H1 (cell line): Measurements from ENCODE around the gene CWC15. TPM values are rescaled to one million over a fixed set of nuclear protein-coding genes. Genes with fewer than 3 reads are reported as not detected.

Source experiments
- CHD7 ChIP-seq: fragments of 300-600 bp; sonication (generic); IDR thresholded peaks from 2 replicates; pipeline ENCODE4 v1.7.1; 2012; ENCODE audit warnings: low read length, moderate library complexity, mild to moderate bottlenecking, inconsistent platforms; ENCODE audit not compliant: insufficient replicate concordance
- EP300 ChIP-seq, 2 experiments: IDR thresholded peaks; 1 replicate in 1 of 2; 2 replicates in 1 of 2; pipeline ENCODE4 v1.6.1; 2011 to 2012; ENCODE audit warnings: low read depth in 2 of 2, low read length in 2 of 2, mild to moderate bottlenecking in 2 of 2, borderline replicate concordance in 1 of 2, inconsistent platforms in 1 of 2, moderate library complexity in 1 of 2
- FOSL1 ChIP-seq: IDR thresholded peaks from 2 replicates; pipeline ENCODE4 v1.6.1; 2011; ENCODE audit warnings: mild to moderate bottlenecking, low read depth, low read length, moderate library complexity; ENCODE audit not compliant: insufficient read depth
- GTF2F1 ChIP-seq: IDR thresholded peaks from 2 replicates; pipeline ENCODE4 v1.6.1; 2012; ENCODE audit warnings: low read depth, low read length, improper control_type of control experiment, borderline replicate concordance
- HDAC6 ChIP-seq: IDR thresholded peaks from one replicate; pipeline ENCODE4 v1.7.1; 2012; ENCODE audit warnings: low read depth, mild to moderate bottlenecking, inconsistent platforms, low read length, moderate library complexity
- JUN ChIP-seq: IDR thresholded peaks from 2 replicates; pipeline ENCODE4 v1.6.1; 2011; ENCODE audit warnings: low read depth, mild to moderate bottlenecking, improper control_type of control experiment, low read length
- JUND ChIP-seq: IDR thresholded peaks from 2 replicates; pipeline ENCODE4 v1.6.1; 2011; ENCODE audit warnings: mild to moderate bottlenecking, improper control_type of control experiment, low read length
- MAFK ChIP-seq: IDR thresholded peaks from 2 replicates; pipeline ENCODE4 v1.6.1; 2012; ENCODE audit warnings: low read depth, mild to moderate bottlenecking, improper control_type of control experiment, low read length
- RXRA ChIP-seq: IDR thresholded peaks from 2 replicates; pipeline ENCODE4 v1.6.1; 2011; ENCODE audit warnings: low read depth, mild to moderate bottlenecking, low read length, moderate library complexity; ENCODE audit not compliant: insufficient read depth
- SIN3A ChIP-seq, 2 experiments: IDR thresholded peaks in 1 of 2; conservative IDR thresholded peaks in 1 of 2; 2 replicates each; pipeline ENCODE4 v1.6.1; 2011 to 2012; ENCODE audit warnings: low read length in 2 of 2, improper control_type of control experiment in 1 of 2, low read depth in 1 of 2, mild to moderate bottlenecking in 1 of 2
- polyA plus RNA-seq, 7 experiments: library from polyadenylated mRNA; depleted of rRNA in 3 of 7; stranded (reverse) in 5 of 7; unstranded in 2 of 7; fragments of >200 nt in 5 of 7; fragments of 200-250 nt in 2 of 7; gene quantifications; 1 replicate in 5 of 7; 2 replicates in 1 of 7; 4 replicates in 1 of 7; pipeline versions ENCODE4 v1.2.1 to v1.2.3, GENCODE V29; 2011 to 2013; ENCODE audit warnings: missing spikeins in 2 of 7, mixed read lengths in 2 of 7
- total RNA-seq: library from RNA; stranded (reverse); fragmentation: NEBNext Ultra II Directional; extraction: Animal tissue kit (Norgen Biotek cat#: 25700); gene quantifications from 2 replicates; pipeline ENCODE4 v1.2.1, GENCODE V29; 2021
- TF ChIP-seq, protein P1 (sequence below): IDR thresholded peaks from 2 replicates; pipeline ENCODE4 v1.6.1; 2011; ENCODE audit warnings: low read depth, mild to moderate bottlenecking, low read length; ENCODE audit not compliant: insufficient read depth

The CWC15 gene
- total and polyA plus RNA-seq, 2 of the 8 experiments (the other 6 are each of a cell fraction or from before 2014, with no cell fraction given) = 15.7 to 59.4 TPM

- TF ChIP-seq CHD7 = no peak
- TF ChIP-seq, protein P1, sequence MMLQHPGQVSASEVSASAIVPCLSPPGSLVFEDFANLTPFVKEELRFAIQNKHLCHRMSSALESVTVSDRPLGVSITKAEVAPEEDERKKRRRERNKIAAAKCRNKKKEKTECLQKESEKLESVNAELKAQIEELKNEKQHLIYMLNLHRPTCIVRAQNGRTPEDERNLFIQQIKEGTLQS = no peak
- TF ChIP-seq GTF2F1 = no peak
- TF ChIP-seq EP300 (IDR thresholded peaks at IDR 0.05; ENCODE audit: borderline replicate concordance in 1 of 2, low read depth in 2 of 2, low read length in 2 of 2) = no peak
- TF ChIP-seq JUN = no peak
- no peak for TF ChIP-seq JUND
- TF ChIP-seq RXRA = no peak
- TF ChIP-seq MAFK = no peak
- no peak for TF ChIP-seq HDAC6
- no peak for TF ChIP-seq FOSL1
- TF ChIP-seq SIN3A (conservative IDR thresholded peaks at IDR 0.05 in 1 of 2, IDR thresholded peaks at IDR 0.05 in 1 of 2; ENCODE audit: low read depth in 1 of 2, low read length in 2 of 2) = no peak
These were observed 14.0 kb upstream of the CWC15 start (continued) for GRCh38 chr11:94987378-94987777.
